AG04449 (cell line): ENCODE results near the gene CAMTA1.

Source experiments
- CTCF ChIA-PET: fragments of 350-600 bp; formaldehyde crosslinking; extraction: SDS; loops from one replicate; lab custom pipeline; 2021; ENCODE audit warnings: antibody characterized with exemption; lab: Yijun Ruan, JAX
- POLR2A ChIA-PET: fragments of 400-600, 350-600 bp; formaldehyde crosslinking; extraction: SDS; loops from one replicate; lab custom pipeline; 2020; ENCODE audit warnings: antibody characterized with exemption, inconsistent platforms; lab: Yijun Ruan, JAX
- DNase-seq: peaks from one replicate; pipeline ENCODE4 v3.0.0-alpha.2; 2010; ENCODE audit warnings: low read depth, low spot score
- H3K4me3 ChIP-seq: 2 replicates; pipeline ENCODE4 v1.5.1; 2011; ENCODE audit warnings: low read depth, mild to moderate bottlenecking, control low read depth, low read length
- CTCF ChIP-seq: IDR thresholded peaks from one replicate; pipeline ENCODE4 v1.5.1; 2011; ENCODE audit warnings: mild to moderate bottlenecking, moderate library complexity, low read length, control low read depth, inconsistent platforms; ENCODE audit not compliant: insufficient read depth; ENCODE audit errors: missing control alignments

Gene CAMTA1

GRCh38 chr1:6937048-6937447 lies 151.8 kb downstream of the CAMTA1 start:
- no peak for TF ChIP-seq CTCF
- POLR2A ChIA-PET: no interaction called here
- CTCF ChIA-PET: no interaction called here
- no peak overlapping the region for H3K4me3 ChIP-seq
- DNase-seq: no peak

GRCh38 chr1:6939363-6939762 lies 154.1 kb downstream of the CAMTA1 start:
- no peak for DNase-seq
- H3K4me3 ChIP-seq: no peak overlapping the region
- no peak for TF ChIP-seq CTCF
- ChIA-PET CTCF (no interaction called here), POLR2A (no interaction called here)

- H3K4me3 ChIP-seq: no peak overlapping the region
- TF ChIP-seq CTCF: no peak
- no peak for DNase-seq
- POLR2A ChIA-PET: no interaction called here
- CTCF ChIA-PET: no interaction called here
Observed at GRCh38 chr1:6941786-6942185, 156.5 kb downstream of the CAMTA1 start.

- DNase-seq: no peak
- TF ChIP-seq CTCF: no peak
- CTCF ChIA-PET: no interaction called here
- H3K4me3 ChIP-seq: no peak overlapping the region
- POLR2A ChIA-PET: interaction anchor here (0.7 kb wide), 1 partner anchor 64 kb away, joined by 3 read pairs; no protein-coding TSS in a partner anchor
Observed at GRCh38 chr1:6942990-6943389, 157.7 kb downstream of the CAMTA1 start.

- POLR2A ChIA-PET: no interaction called here
- H3K4me3 ChIP-seq: no peak overlapping the region
- DNase-seq: no peak
- CTCF ChIA-PET: no interaction called here
- no peak for TF ChIP-seq CTCF
Observed at GRCh38 chr1:6944434-6944833, 159.2 kb downstream of the CAMTA1 start.

GRCh38 chr1:6947952-6948351 lies 162.7 kb downstream of the CAMTA1 start:
- no peak for TF ChIP-seq CTCF
- ChIA-PET CTCF (no interaction called here), POLR2A (no interaction called here)
- H3K4me3 ChIP-seq: no peak overlapping the region
- no peak for DNase-seq
